GM12878 (cell line): Measurements from ENCODE around the gene DIO1. TPM values are rescaled to one million over a fixed set of nuclear protein-coding genes. Genes with fewer than 3 reads are reported as not detected.

Experiments
- ATAC-seq: fragments of 200-7000 bp; cut with Tn5 transposase; 3 replicates; pipeline ENCODE4 v1.9.1; 2020; ENCODE audit warnings: mild to moderate bottlenecking, moderate library complexity
- BruUV-seq: library from RNA; stranded (reverse); fragments of 400-500 nt; replicated peaks from 2 replicates; lab custom pipeline; 2021; lab: Mats Ljungman, UMichigan
- CTCF ChIA-PET: fragments of 300-600 bp; sonication (Branson Sonifier 250); formaldehyde crosslinking; extraction: SDS; loops from one replicate; lab custom pipeline; 2021; ENCODE audit warnings: inconsistent platforms; lab: Yijun Ruan, JAX
- POLR2A ChIA-PET: fragments of 350-600 bp; formaldehyde crosslinking; extraction: SDS; loops from one replicate; lab custom pipeline; 2021; ENCODE audit warnings: inconsistent platforms; lab: Charles Lee
- RAD21 ChIA-PET: fragments of 300-600 bp; sonication (Branson Sonifier 250); formaldehyde crosslinking; loops from one replicate; lab custom pipeline; 2023; ENCODE audit warnings: antibody characterized with exemption; ENCODE audit not compliant: unreplicated experiment; lab: Charles Lee
- SMC1A ChIA-PET: fragments of 300-600 bp; sonication (Branson Sonifier 250); formaldehyde crosslinking; loops from one replicate; lab custom pipeline; 2023; ENCODE audit not compliant: unreplicated experiment, uncharacterized antibody; lab: Charles Lee
- DNase-seq: peaks from one replicate; pipeline ENCODE4 v3.0.0-alpha.2; 2011; ENCODE audit warnings: low read depth, low spot score
- FAIRE-seq: peaks from 3 replicates; lab custom pipeline; 2011; peaks lifted over from hg19 to GRCh38; lab: Jason Lieb, UNC
- H2AFZ ChIP-seq: 2 replicates; pipeline ENCODE4 v1.6.0; 2011; ENCODE audit warnings: low read depth, low read length, control low read depth; ENCODE audit not compliant: control insufficient read depth
- H3K27ac ChIP-seq: 2 replicates; pipeline ENCODE4 v1.5.1; 2011; ENCODE audit warnings: control low read depth; ENCODE audit not compliant: control insufficient read depth, insufficient read depth
- H3K27me3 ChIP-seq, 2 experiments: replicated peaks in 1 of 2; 2 replicates each; pipeline versions ENCODE4 v1.6.0 to v1.6.1; 2011; ENCODE audit warnings: low read length in 1 of 2; ENCODE audit not compliant: control insufficient read depth in 2 of 2, insufficient read depth in 2 of 2
- H3K36me3 ChIP-seq, 2 experiments: 2 replicates each; pipeline ENCODE4 v1.5.1; 2011; ENCODE audit warnings: low read length in 1 of 2; ENCODE audit not compliant: control insufficient read depth in 2 of 2, insufficient read depth in 2 of 2
- H3K4me1 ChIP-seq: 2 replicates; pipeline ENCODE4 v1.6.1; 2011; ENCODE audit warnings: mild to moderate bottlenecking, low read length, moderate library complexity, mixed read lengths; ENCODE audit not compliant: control insufficient read depth, insufficient read depth
- H3K4me2 ChIP-seq: 2 replicates; pipeline ENCODE4 v1.6.0; 2011; ENCODE audit warnings: control low read depth; ENCODE audit not compliant: control insufficient read depth, insufficient read depth
- H3K4me3 ChIP-seq: fragments of 200-600 bp; sonication (generic); 2 replicates; pipeline ENCODE4 v1.5.1; 2016
- H3K79me2 ChIP-seq: 2 replicates; pipeline ENCODE4 v1.6.0; 2011; ENCODE audit warnings: low read length; ENCODE audit not compliant: control insufficient read depth, insufficient read depth
- H3K9ac ChIP-seq: 2 replicates; pipeline ENCODE4 v1.8.0; 2011; ENCODE audit warnings: low read length, control low read depth, mixed read lengths; ENCODE audit not compliant: control insufficient read depth, insufficient read depth
- H3K9me3 ChIP-seq: replicated peaks from 3 replicates; pipeline ENCODE4 v1.5.1; 2011; ENCODE audit warnings: mild to moderate bottlenecking, low read length; ENCODE audit not compliant: control insufficient read depth, insufficient read depth
- H4K20me1 ChIP-seq: 2 replicates; pipeline ENCODE4 v1.6.0; 2011; ENCODE audit not compliant: control insufficient read depth, insufficient read depth
- MAX ChIP-seq: IDR thresholded peaks from 2 replicates; pipeline ENCODE4 v1.6.1; 2012; ENCODE audit warnings: low read depth, low read length, improper control_type of control experiment
- MLLT1 ChIP-seq: fragments of 450-650 bp; IDR thresholded peaks from 2 replicates; pipeline ENCODE4 v1.6.1; 2016; ENCODE audit warnings: mild to moderate bottlenecking
- NFXL1 ChIP-seq: fragments of 450-650 bp; IDR thresholded peaks from 2 replicates; pipeline ENCODE4 v1.6.1; 2017; ENCODE audit warnings: antibody characterized with exemption, mild to moderate bottlenecking, borderline replicate concordance
- WGBS: methylation state at CpG from one replicate; pipeline ENCODE4 v1.1.6; 2016; ENCODE audit warnings: low lambda C conversion rate; ENCODE audit not compliant: insufficient replicate concordance, insufficient coverage; ENCODE audit errors: missing lambda C conversion rate; 5-methylcytosine and 5-hydroxymethylcytosine counted together
- in situ Hi-C: fragments of 300-500 bp; cut with MboI; formaldehyde crosslinking; loops from 9 replicates; pipeline ENCODE4 v1.14.3; 2018; ENCODE audit warnings: mixed read lengths
- intact Hi-C: fragments of 100-400 bp; cut with micrococcal nuclease; formaldehyde crosslinking; loops from one replicate; pipeline ENCODE4 v1.14.2; 2022; ENCODE audit not compliant: unreplicated experiment
- polyA plus RNA-seq, 11 experiments: library from polyadenylated mRNA; depleted of rRNA in 4 of 11; unstranded in 6 of 11; stranded (reverse) in 5 of 11; fragments of >200 nt; fragmentation: Nextera tagmentation in 4 of 11; fragmentation: Illumina TruSeq in 1 of 11; extraction: Ambion mirVana in 4 of 11; extraction: Trizol in 1 of 11; gene quantifications; 1 replicate in 1 of 11; 2 replicates in 10 of 11; pipeline versions ENCODE4 v1.2.1 to v1.2.3, GENCODE V29; 2011 to 2016; ENCODE audit warnings: inconsistent platforms in 2 of 11, missing spikeins in 2 of 11, low read depth in 1 of 11
- total RNA-seq, 4 experiments: library from RNA; depleted of rRNA in 3 of 4; stranded (reverse); fragments of >200 nt in 3 of 4; fragmentation: Illumina TruSeq in 1 of 4; extraction: Trizol in 1 of 4; gene quantifications; 2 replicates each; pipeline versions ENCODE4 v1.2.1 to v1.2.3, GENCODE V29; 2013 to 2021

DIO1 gene
- total and polyA plus RNA-seq, 10 of the 15 experiments (the other 5 are each of a cell fraction or from before 2014, with no cell fraction given): 0.11 to 0.26 (median 0.12) TPM; not detected in 6

GRCh38 chr1:53956308-53957168, 62.6 kb downstream of the DIO1 start:
- ATAC-seq: peak; percentile 71
- Histone ChIP-seq H2AFZ (no peak overlapping the region), H3K79me2 (peaks cover 2% of the 10 kb centered on the region), H3K9me3 (no peaks in the 10 kb centered on the region), H3K36me3 (peaks cover 4 to 17% of the 10 kb centered on the region in 2 experiments), H3K4me1 (peaks cover 11% of the 10 kb centered on the region; the same call in 1 of the 2 replicates), H3K9ac (0 out of 2 replicates have a peak overlapping the region, but pooled peaks have one; percentile 1), H3K4me3 (0 out of 2 replicates have a peak overlapping the region, but pooled peaks have one; percentile 40), H3K27ac (peak overlapping the region; percentile 26), H3K27me3 (no peaks in the 10 kb centered on the region), H3K4me2 (peak overlapping the region; percentile 26; the same call in 1 of the 2 replicates), H4K20me1 (no peaks in the 10 kb centered on the region)
- ChIA-PET RAD21 (interaction anchor here (0.7 to 2.5 kb wide), 6 partner anchors 9 to 96 kb away, joined by 4 to 16 read pairs (median 6); partner anchors contain the start of genes IFT25 and LRRC42), SMC1A (interaction anchor here (0.6 to 2.0 kb wide), 12 partner anchors 9 to 180 kb away, joined by 3 to 20 read pairs (median 4); partner anchors contain the start of gene YIPF1), CTCF (interaction anchor here (0.6 to 2.3 kb wide), 16 partner anchors 9 to 105 kb away, joined by 3 to 38 read pairs (median 3); partner anchors contain the start of genes IFT25 and LRRC42), POLR2A (interaction anchor here (0.9 to 1.6 kb wide), 3 partner anchors 9 to 97 kb away, joined by 3 to 7 read pairs (median 5); partner anchors contain the start of genes IFT25, LRRC42, TCEANC2 and TMEM59)
- DNase-seq: no peak
- intact Hi-C loops (loop anchor here (10.0 kb wide), 1 partner anchor 472 kb away; no protein-coding TSS in a partner anchor), in situ Hi-C loops (loop anchor here (25.0 kb wide), 1 partner anchor 469 kb away; no protein-coding TSS in a partner anchor)
- WGBS: 18% methylated on average over 3 of the region's 3 CpGs
- no peak for FAIRE-seq
- TF ChIP-seq MLLT1 (peak; percentile 93), MAX (no peak), NFXL1 (no peak)
- BruUV-seq: no TSS peak
